ENCODE results near the gene ERICH6B.

The ERICH6B gene

GRCh38 chr13:45592758-45593157 lies 22.8 kb downstream of the ERICH6B start:
- no peak for TF ChIP-seq GLIS3 (CRISPR knock-in tag; IDR thresholded peaks at IDR 0.05)
- no peak for TF ChIP-seq RARB (CRISPR knock-in tag; IDR thresholded peaks at IDR 0.05)
- no peak for TF ChIP-seq ZNF565 (CRISPR knock-in tag; conservative IDR thresholded peaks at IDR 0.05; ENCODE audit: low read depth)
- TF ChIP-seq ARNTL (CRISPR knock-in tag; IDR thresholded peaks at IDR 0.05; ENCODE audit: borderline replicate concordance, low read depth), result no peak
- TF ChIP-seq, protein P1, sequence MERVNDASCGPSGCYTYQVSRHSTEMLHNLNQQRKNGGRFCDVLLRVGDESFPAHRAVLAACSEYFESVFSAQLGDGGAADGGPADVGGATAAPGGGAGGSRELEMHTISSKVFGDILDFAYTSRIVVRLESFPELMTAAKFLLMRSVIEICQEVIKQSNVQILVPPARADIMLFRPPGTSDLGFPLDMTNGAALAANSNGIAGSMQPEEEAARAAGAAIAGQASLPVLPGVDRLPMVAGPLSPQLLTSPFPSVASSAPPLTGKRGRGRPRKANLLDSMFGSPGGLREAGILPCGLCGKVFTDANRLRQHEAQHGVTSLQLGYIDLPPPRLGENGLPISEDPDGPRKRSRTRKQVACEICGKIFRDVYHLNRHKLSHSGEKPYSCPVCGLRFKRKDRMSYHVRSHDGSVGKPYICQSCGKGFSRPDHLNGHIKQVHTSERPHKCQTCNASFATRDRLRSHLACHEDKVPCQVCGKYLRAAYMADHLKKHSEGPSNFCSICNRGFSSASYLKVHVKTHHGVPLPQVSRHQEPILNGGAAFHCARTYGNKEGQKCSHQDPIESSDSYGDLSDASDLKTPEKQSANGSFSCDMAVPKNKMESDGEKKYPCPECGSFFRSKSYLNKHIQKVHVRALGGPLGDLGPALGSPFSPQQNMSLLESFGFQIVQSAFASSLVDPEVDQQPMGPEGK (CRISPR knock-in tag; IDR thresholded peaks at IDR 0.05; ENCODE audit: borderline replicate concordance), result no peak
- no peak for TF ChIP-seq PPARA (CRISPR knock-in tag; IDR thresholded peaks at IDR 0.05; ENCODE audit: borderline replicate concordance)
- TF ChIP-seq ZNF8 (CRISPR knock-in tag; IDR thresholded peaks at IDR 0.05), result no peak
- no peak for TF ChIP-seq ZC3H10 (CRISPR knock-in tag; IDR thresholded peaks at IDR 0.05)
- no peak for TF ChIP-seq TOX (CRISPR knock-in tag; IDR thresholded peaks at IDR 0.05; ENCODE audit: borderline replicate concordance)
- TF ChIP-seq, protein P2, sequence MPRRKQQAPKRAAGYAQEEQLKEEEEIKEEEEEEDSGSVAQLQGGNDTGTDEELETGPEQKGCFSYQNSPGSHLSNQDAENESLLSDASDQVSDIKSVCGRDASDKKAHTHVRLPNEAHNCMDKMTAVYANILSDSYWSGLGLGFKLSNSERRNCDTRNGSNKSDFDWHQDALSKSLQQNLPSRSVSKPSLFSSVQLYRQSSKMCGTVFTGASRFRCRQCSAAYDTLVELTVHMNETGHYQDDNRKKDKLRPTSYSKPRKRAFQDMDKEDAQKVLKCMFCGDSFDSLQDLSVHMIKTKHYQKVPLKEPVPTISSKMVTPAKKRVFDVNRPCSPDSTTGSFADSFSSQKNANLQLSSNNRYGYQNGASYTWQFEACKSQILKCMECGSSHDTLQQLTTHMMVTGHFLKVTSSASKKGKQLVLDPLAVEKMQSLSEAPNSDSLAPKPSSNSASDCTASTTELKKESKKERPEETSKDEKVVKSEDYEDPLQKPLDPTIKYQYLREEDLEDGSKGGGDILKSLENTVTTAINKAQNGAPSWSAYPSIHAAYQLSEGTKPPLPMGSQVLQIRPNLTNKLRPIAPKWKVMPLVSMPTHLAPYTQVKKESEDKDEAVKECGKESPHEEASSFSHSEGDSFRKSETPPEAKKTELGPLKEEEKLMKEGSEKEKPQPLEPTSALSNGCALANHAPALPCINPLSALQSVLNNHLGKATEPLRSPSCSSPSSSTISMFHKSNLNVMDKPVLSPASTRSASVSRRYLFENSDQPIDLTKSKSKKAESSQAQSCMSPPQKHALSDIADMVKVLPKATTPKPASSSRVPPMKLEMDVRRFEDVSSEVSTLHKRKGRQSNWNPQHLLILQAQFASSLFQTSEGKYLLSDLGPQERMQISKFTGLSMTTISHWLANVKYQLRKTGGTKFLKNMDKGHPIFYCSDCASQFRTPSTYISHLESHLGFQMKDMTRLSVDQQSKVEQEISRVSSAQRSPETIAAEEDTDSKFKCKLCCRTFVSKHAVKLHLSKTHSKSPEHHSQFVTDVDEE (CRISPR knock-in tag; IDR thresholded peaks at IDR 0.05), result no peak
- no peak for TF ChIP-seq ZFP30 (CRISPR knock-in tag; IDR thresholded peaks at IDR 0.05)
- TF ChIP-seq SNAI2 (CRISPR knock-in tag; IDR thresholded peaks at IDR 0.05), result no peak
- TF ChIP-seq POU6F1 (CRISPR knock-in tag; IDR thresholded peaks at IDR 0.05; ENCODE audit: borderline replicate concordance, low read depth), result no peak
- TF ChIP-seq TCF4 (CRISPR knock-in tag; IDR thresholded peaks at IDR 0.05; ENCODE audit: borderline replicate concordance), result no peak
- no peak for TF ChIP-seq CSDC2 (CRISPR knock-in tag; IDR thresholded peaks at IDR 0.05)
- no peak for ATAC-seq

DNA sequence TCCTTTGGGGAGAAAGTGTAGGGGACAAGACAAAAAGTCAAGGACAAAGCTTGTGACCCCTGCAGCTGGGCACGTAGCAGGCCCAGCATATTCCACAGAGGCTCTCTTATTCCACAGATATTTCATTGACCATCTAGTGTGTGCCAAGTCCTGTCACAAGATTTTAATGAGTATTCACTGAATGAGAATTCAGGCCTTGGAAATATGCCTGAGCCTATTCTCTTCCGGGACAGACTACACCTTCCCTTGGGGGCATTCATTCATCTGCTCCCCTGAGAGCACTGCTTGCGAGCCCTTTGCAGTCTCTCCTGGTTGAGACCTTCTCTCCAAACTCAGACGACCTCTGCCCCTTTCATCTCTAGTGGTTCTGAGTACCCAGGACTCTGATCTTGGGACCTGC lies 25.5 kb downstream of the ERICH6B start:
- ATAC-seq, result no peak
- no peak for TF ChIP-seq BACH2 (CRISPR knock-in tag; IDR thresholded peaks at IDR 0.05; ENCODE audit: borderline replicate concordance)
- no peak for TF ChIP-seq ZNF8 (CRISPR knock-in tag; IDR thresholded peaks at IDR 0.05)
- no peak for TF ChIP-seq TOX (CRISPR knock-in tag; IDR thresholded peaks at IDR 0.05; ENCODE audit: borderline replicate concordance)
- no peak for TF ChIP-seq RARB (CRISPR knock-in tag; IDR thresholded peaks at IDR 0.05)
- TF ChIP-seq SNAI2 (CRISPR knock-in tag; IDR thresholded peaks at IDR 0.05), result no peak
- no peak for TF ChIP-seq ZNF70 (CRISPR knock-in tag; IDR thresholded peaks at IDR 0.05)
- TF ChIP-seq, protein P3, sequence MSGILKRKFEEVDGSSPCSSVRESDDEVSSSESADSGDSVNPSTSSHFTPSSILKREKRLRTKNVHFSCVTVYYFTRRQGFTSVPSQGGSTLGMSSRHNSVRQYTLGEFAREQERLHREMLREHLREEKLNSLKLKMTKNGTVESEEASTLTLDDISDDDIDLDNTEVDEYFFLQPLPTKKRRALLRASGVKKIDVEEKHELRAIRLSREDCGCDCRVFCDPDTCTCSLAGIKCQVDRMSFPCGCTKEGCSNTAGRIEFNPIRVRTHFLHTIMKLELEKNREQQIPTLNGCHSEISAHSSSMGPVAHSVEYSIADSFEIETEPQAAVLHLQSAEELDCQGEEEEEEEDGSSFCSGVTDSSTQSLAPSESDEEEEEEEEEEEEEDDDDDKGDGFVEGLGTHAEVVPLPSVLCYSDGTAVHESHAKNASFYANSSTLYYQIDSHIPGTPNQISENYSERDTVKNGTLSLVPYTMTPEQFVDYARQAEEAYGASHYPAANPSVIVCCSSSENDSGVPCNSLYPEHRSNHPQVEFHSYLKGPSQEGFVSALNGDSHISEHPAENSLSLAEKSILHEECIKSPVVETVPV (CRISPR knock-in tag; IDR thresholded peaks at IDR 0.05), result no peak
- TF ChIP-seq, protein P1 (CRISPR knock-in tag; IDR thresholded peaks at IDR 0.05; ENCODE audit: borderline replicate concordance), result no peak
- TF ChIP-seq POU6F1 (CRISPR knock-in tag; IDR thresholded peaks at IDR 0.05; ENCODE audit: borderline replicate concordance, low read depth), result no peak
- no peak for TF ChIP-seq PPARA (CRISPR knock-in tag; IDR thresholded peaks at IDR 0.05; ENCODE audit: borderline replicate concordance)
- TF ChIP-seq, protein P4, sequence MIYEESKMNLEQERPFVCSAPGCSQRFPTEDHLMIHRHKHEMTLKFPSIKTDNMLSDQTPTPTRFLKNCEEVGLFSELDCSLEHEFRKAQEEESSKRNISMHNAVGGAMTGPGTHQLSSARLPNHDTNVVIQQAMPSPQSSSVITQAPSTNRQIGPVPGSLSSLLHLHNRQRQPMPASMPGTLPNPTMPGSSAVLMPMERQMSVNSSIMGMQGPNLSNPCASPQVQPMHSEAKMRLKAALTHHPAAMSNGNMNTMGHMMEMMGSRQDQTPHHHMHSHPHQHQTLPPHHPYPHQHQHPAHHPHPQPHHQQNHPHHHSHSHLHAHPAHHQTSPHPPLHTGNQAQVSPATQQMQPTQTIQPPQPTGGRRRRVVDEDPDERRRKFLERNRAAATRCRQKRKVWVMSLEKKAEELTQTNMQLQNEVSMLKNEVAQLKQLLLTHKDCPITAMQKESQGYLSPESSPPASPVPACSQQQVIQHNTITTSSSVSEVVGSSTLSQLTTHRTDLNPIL (CRISPR knock-in tag; IDR thresholded peaks at IDR 0.05; ENCODE audit: low read depth), result no peak
- TF ChIP-seq ZC3H10 (CRISPR knock-in tag; IDR thresholded peaks at IDR 0.05), result no peak
- TF ChIP-seq ESRRG (CRISPR knock-in tag; IDR thresholded peaks at IDR 0.05), result no peak
- TF ChIP-seq, protein P2 (CRISPR knock-in tag; IDR thresholded peaks at IDR 0.05), result no peak
- no peak for TF ChIP-seq OSR1 (CRISPR knock-in tag; IDR thresholded peaks at IDR 0.05)

All from SK-N-SH treated with all-trans-retinoic acid at 6 μM for 48 hours (cell line).